DND-41 (cell line): ENCODE results near the gene TLDC2.
"Not testable (repeated sequence)": the region's sequence is repeated elsewhere in the genome, so short reads cannot be mapped to it uniquely, and the experiment has no call there.

Experiments used
- ATAC-seq: fragments of 200-7000 bp; cut with Tn5 transposase; 3 replicates; pipeline ENCODE4 v1.9.1; 2021; ENCODE audit warnings: low read depth; ENCODE audit not compliant: insufficient read depth
- DNase-seq: peaks from one replicate; pipeline ENCODE4 v3.0.0-alpha.2; 2020
- H2AFZ ChIP-seq: 2 replicates; pipeline ENCODE4 v1.6.0; 2012; ENCODE audit warnings: low read depth, low read length
- H3K27ac ChIP-seq: 2 replicates; pipeline ENCODE4 v1.5.1; 2012; ENCODE audit warnings: low read length, inconsistent platforms
- H3K27me3 ChIP-seq: fragments of 200-600 bp; sonication (generic); 2 replicates; pipeline ENCODE4 v1.6.0; 2012; ENCODE audit warnings: low read length, mild to moderate bottlenecking, inconsistent platforms; ENCODE audit not compliant: insufficient read depth, poor library complexity
- H3K36me3 ChIP-seq: 2 replicates; pipeline ENCODE4 v1.5.1; 2012; ENCODE audit warnings: low read length, inconsistent platforms; ENCODE audit not compliant: insufficient read depth
- H3K4me1 ChIP-seq: 2 replicates; pipeline ENCODE4 v1.5.1; 2012; ENCODE audit warnings: mild to moderate bottlenecking, low read length; ENCODE audit not compliant: insufficient read depth
- H3K4me2 ChIP-seq: 2 replicates; pipeline ENCODE4 v1.6.0; 2012; ENCODE audit warnings: mild to moderate bottlenecking, moderate library complexity, low read length, inconsistent platforms; ENCODE audit not compliant: insufficient read depth
- H3K4me3 ChIP-seq, 2 experiments: fragments of 200-600 bp in 1 of 2; shearing (Covaris generic) in 1 of 2; 2 replicates each; pipeline ENCODE4 v1.5.1; 2012 to 2016; ENCODE audit warnings: inconsistent platforms in 2 of 2, low read length in 2 of 2, mild to moderate bottlenecking in 2 of 2, low read depth in 1 of 2, moderate library complexity in 1 of 2
- H3K79me2 ChIP-seq: 2 replicates; pipeline ENCODE4 v1.6.0; 2012; ENCODE audit warnings: low read length, inconsistent platforms; ENCODE audit not compliant: insufficient read depth
- H3K9ac ChIP-seq: 2 replicates; pipeline ENCODE4 v1.6.0; 2012; ENCODE audit warnings: low read depth, mild to moderate bottlenecking, inconsistent platforms, low read length, moderate library complexity
- H3K9me3 ChIP-seq: 2 replicates; pipeline ENCODE4 v1.5.1; 2012; ENCODE audit warnings: low read length, moderate library complexity, mild to moderate bottlenecking, inconsistent platforms; ENCODE audit not compliant: insufficient read depth, severe bottlenecking
- H4K20me1 ChIP-seq: 2 replicates; pipeline ENCODE4 v1.6.0; 2012; ENCODE audit warnings: low read length; ENCODE audit not compliant: insufficient read depth
- EZH2 ChIP-seq: IDR thresholded peaks from 3 replicates; pipeline ENCODE4 v1.6.1; 2012; ENCODE audit warnings: borderline replicate concordance, low read depth, mild to moderate bottlenecking, moderate library complexity, low read length, inconsistent platforms; ENCODE audit not compliant: severe bottlenecking
- TF ChIP-seq, protein P1 (sequence below): IDR thresholded peaks from 2 replicates; pipeline ENCODE4 v1.5.1; 2012; ENCODE audit warnings: borderline replicate concordance, low read length, moderate library complexity, mild to moderate bottlenecking; ENCODE audit not compliant: poor library complexity, severe bottlenecking; ENCODE audit errors: extremely low read depth

Gene TLDC2

DNA sequence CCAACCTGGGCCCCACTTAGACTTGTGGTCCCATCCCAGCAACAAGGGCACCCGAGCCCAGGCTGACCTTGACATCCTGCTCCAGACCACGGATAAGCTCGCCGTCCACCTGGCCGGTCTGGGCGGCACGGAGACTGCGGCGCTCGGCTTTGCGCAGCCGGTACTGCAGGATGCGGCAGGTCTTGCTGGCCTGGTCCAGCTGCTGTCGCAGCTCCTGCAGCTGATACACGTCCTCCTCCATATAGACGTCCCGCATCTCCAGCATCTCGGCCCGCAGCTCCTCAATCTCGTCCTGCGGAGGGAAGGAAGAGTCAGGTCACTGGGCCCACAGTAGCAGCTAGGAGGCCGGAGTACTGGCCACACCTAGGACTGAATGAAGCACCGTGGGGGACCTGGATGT lies 36.8 kb upstream of the TLDC2 start:
- DNase-seq: no peak
- no peak for ATAC-seq
- Histone ChIP-seq H3K4me2 (no peak overlapping the region), H3K36me3 (peaks cover 12% of the 10 kb centered on the region), H3K27ac (no peak overlapping the region), H3K4me1 (peaks cover 29% of the 10 kb centered on the region), H3K9ac (no peak overlapping the region), H2AFZ (no peak overlapping the region), H3K9me3 (no peaks in the 10 kb centered on the region), H3K79me2 (no peaks in the 10 kb centered on the region; the same call in 1 of the 2 replicates), H3K27me3 (no peaks in the 10 kb centered on the region), H4K20me1 (peaks cover 2% of the 10 kb centered on the region; the same call in 1 of the 2 replicates), H3K4me3 (no peak overlapping the region)
- TF ChIP-seq, protein P1, sequence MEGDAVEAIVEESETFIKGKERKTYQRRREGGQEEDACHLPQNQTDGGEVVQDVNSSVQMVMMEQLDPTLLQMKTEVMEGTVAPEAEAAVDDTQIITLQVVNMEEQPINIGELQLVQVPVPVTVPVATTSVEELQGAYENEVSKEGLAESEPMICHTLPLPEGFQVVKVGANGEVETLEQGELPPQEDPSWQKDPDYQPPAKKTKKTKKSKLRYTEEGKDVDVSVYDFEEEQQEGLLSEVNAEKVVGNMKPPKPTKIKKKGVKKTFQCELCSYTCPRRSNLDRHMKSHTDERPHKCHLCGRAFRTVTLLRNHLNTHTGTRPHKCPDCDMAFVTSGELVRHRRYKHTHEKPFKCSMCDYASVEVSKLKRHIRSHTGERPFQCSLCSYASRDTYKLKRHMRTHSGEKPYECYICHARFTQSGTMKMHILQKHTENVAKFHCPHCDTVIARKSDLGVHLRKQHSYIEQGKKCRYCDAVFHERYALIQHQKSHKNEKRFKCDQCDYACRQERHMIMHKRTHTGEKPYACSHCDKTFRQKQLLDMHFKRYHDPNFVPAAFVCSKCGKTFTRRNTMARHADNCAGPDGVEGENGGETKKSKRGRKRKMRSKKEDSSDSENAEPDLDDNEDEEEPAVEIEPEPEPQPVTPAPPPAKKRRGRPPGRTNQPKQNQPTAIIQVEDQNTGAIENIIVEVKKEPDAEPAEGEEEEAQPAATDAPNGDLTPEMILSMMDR: no peak
- TF ChIP-seq EZH2: no peak

DNA sequence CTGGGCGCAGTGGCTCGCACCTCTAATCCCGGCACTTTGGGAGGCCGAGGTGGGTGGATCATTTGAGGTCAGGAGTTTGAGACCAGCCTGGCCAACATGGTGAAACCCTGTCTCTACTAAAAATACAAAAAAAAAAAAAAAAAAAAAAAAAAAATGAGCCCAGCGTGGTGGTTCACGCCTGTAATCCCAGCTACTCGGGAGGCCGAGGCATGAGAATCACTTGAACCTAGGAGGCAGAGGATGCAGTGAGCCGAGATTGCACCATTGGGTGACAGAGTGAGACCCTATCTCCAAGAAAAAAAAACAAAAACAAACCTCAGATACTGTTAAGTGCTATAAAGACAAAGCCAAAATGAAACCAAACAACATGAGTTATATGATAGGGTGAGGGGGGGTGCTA lies 34.9 kb upstream of the TLDC2 start:
- H3K9me3 ChIP-seq, H3K79me2 ChIP-seq: not testable (repeated sequence)
- 0 out of 2 replicates have a peak overlapping the region, but pooled peaks have one; percentile 57 for H3K27ac ChIP-seq

DNA sequence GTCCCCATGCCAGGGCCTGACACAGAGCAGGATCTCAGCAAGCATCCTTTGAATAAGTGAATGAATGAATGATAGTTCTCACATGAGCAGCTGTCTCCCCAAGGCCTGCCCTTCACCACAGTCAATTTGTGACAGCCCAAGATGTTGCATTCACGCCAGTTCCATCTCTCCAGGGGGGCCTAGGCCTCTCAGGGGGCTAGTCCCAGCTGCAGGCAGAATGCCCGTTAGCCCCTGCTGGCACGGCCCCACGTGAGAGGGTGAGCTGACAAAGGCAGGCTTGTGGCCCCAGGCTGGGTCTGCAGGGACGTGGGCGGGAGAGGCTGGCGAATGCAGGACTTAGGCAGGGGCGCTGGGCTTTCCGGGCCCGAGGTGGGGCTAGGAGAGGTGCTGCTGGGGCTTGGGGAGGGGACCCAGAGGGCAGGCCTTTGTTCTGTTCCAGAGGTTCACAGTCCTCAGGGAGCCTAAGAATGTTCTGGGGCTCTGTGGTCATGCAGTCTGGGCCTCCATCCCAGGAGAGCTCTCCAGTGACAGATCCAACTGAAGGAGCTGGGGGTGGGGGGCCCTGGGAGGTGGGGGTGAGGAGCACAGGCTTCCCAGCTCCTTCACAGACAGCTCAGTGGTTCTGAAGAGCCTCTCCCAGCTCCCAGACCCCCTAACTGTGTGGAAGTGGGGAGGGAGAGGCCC lies 30.5 kb upstream of the TLDC2 start:
- no peak overlapping the region for H3K9ac ChIP-seq
- no peak overlapping the region for H3K27ac ChIP-seq
- H3K36me3 ChIP-seq: no peaks in the 10 kb centered on the region
- H4K20me1 ChIP-seq: peaks cover 19% of the 10 kb centered on the region; the same call in 1 of the 2 replicates
- no peak overlapping the region for H3K4me3 ChIP-seq
- no peak for TF ChIP-seq EZH2
- TF ChIP-seq, protein P1: no peak
- 0 out of 2 replicates have a peak, but pooled peaks cover 16% of the 10 kb centered on the region for H3K79me2 ChIP-seq
- no peak overlapping the region for H3K4me2 ChIP-seq
- H3K4me1 ChIP-seq: peaks cover 5% of the 10 kb centered on the region
- H3K27me3 ChIP-seq: no peaks in the 10 kb centered on the region
- no peaks in the 10 kb centered on the region for H3K9me3 ChIP-seq
- ATAC-seq (no peak), DNase-seq (no peak)
- H2AFZ ChIP-seq: no peak overlapping the region

More for the DNA sequence above, 34.9 kb upstream of the TLDC2 start:
- H3K4me3 ChIP-seq, H3K9ac ChIP-seq, H3K4me2 ChIP-seq, H2AFZ ChIP-seq, H4K20me1 ChIP-seq, DNase-seq, ATAC-seq, H3K27me3 ChIP-seq: not testable (repeated sequence)
- Histone ChIP-seq H3K36me3 (peaks cover 12% of the 10 kb centered on the region), H3K4me1 (peaks cover 18% of the 10 kb centered on the region)

DNA sequence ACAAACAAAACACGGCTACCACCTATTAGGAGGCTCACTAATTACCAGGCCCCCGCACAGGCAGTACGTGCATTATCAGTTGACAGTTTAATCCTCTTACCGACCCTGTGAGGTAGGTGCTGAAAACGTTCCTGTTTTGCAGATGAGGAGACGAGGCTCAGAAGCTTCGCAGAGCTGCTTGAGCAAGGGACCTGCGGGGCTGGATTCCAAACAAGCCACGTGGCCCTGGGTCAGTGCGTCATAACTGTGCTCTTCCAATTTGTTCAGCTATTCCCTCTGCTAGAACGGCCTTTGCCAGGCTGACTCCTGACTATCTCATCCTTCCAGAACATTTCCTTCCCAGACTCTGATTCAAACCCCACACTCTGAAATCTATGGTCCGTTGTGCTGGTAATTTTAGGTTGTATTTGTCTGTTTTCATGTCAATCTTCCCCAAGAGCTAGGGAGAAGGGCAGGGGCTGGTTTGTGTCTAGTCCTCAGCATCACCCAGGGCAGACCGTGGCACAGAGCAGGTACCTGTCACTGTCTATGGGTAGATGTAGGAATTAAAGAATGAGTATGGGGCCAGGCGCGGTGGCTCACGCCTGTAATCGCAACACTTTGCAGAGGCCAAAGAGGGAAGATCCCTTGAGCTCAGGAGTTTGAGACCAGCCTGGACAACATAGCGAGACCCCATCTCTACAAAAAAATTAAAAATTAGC lies 28.8 kb upstream of the TLDC2 start:
- DNase-seq: no peak
- H3K9ac ChIP-seq: no peak overlapping the region
- H2AFZ ChIP-seq: no peak overlapping the region
- H3K4me2 ChIP-seq: no peak overlapping the region
- peaks cover 20% of the 10 kb centered on the region; the same call in 1 of the 2 replicates for H4K20me1 ChIP-seq
- no peak overlapping the region for H3K4me3 ChIP-seq
- peaks cover 24% of the 10 kb centered on the region; the same call in 1 of the 2 replicates for H3K79me2 ChIP-seq
- H3K4me1 ChIP-seq: no peaks in the 10 kb centered on the region; the same call in 1 of the 2 replicates
- H3K27ac ChIP-seq: no peak overlapping the region
- no peak for ATAC-seq
- peaks cover 5% of the 10 kb centered on the region for H3K36me3 ChIP-seq
- TF ChIP-seq, protein P1: no peak
- TF ChIP-seq EZH2: no peak
- H3K27me3 ChIP-seq: no peaks in the 10 kb centered on the region
- no peaks in the 10 kb centered on the region for H3K9me3 ChIP-seq
